Measurements from ENCODE around the gene MYH9. TPM values are rescaled to one million over a fixed set of nuclear protein-coding genes. Genes with fewer than 3 reads are reported as not detected.

MYH9 gene
- total RNA-seq, 2 donors from 2014 or later: 581 to 641 TPM

DNA sequence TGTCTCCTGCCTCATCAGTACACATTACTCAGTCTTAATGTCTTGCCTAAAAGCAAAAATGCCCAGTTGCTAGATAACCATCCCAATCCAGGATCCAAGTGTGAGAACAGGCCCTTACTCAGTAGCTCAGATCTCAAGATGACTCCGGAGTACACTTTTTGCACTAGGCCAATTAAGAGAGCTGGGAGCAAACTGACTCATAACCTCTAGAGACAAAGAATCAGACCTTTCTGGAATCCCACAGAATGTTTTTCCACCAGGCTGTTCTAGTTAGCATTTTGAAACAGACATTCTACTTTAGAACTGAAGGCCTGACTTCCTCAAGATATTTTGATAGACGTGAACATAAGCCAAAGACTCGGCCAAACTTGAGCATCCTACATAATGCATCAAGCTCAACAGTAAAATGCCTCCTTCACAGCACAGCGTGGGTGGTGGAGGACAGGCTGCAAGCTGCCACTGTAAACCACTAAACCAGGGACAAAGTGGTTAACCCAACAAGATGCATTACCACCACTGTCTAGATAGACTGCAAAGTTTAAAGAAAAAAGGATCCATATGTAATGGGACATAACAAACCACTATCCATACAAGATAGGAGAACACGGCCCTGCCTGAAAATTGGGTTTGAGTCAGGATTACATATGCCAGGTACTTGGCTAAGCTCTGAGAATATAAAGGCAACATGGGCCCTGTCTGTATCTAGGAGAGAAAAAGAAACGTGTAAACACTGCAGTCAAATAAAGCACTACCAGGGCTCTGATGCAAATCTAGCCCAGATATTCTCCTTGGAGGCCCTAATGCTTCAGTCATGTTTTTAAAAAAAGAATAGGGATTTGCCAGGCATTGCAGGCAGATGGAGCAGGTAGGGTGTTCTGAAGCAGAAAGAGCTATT is 48.3 kb downstream of the MYH9 start:
- ATAC-seq (no peak), DNase-seq (no peak)
- intact Hi-C loops (cut with DNase I, micrococcal nuclease): no loop called here

DNA sequence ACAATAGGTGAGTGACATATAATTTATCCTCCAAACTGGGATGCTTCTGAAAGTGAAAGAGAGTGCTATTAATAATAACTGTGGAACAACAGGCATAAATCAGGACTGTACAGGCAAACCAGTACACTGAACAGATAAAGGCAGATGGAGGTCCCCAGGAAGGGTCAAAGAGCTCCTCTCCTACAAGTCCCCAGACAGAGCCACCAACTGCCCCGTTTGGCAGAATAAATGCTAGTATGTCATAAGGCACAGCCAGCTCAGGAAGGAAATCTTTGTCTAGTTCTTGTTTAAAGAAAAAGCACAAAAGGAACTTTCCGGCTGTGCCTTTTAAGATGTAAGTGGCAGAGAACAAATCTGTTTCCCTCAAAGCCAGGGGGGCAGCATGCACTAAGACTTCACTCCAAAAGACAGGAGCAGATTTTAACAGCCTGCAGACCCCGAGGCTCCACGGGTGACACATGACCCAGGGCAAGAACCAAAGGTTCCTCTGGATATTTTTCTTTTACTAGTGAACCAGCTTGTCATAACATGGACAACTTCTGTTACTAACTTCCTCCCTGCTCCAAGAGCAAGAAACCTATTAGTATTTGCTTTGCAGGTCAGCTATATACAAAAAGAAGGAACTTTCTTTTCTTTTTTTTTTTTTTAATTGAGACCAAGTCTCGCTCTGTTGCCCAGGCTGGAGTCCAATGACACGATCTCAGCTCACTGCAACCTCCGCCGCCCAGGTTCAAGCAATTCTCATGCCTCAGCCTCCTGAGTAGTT is 50.2 kb downstream of the MYH9 start:
- intact Hi-C loops (cut with DNase I, micrococcal nuclease): no loop called here
- DNase-seq (no peak), ATAC-seq (no peak)

DNA sequence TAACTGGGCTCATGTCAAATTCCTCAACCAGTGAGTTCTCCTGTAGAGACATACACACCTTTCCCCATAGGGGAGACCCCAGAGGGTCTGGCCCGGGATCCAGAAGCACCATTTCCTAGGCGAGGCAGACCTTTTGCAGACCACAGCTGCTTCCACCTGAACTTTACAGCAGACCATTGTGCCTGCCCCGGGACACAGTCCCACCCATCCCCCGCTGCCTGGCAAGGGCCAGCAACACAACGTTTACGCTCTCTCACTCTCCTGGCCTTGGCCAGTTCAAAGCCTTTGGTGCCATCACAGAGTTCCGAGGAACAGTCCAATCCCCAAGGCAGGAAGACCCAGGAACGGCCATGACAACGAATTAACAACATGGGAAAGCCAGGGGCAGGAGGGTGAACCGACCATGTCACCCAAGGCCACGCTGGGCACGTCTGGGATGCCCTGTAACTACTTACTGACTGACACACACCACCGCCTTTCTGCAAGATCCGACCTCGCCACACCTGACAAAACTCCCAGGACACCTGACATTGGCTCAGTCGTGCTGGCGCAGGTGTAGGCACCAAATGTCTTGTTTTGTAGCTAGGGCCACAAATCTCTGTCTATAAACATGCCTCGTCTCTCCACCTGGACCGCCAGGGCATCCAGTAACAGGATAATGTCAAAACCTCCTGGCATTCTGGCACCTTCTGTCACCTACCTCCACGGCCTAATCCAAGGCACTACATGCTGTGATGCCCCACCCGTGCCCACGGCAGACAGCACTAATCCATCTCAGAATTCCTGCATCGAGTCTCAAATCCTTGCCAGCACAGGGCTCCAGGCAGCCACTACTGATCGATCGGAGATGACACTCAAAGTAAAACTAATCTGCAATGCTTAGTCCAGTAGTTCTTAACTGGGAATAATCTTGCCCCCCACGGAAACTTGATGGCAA is 51.3 kb downstream of the MYH9 start:
- ATAC-seq: no peak
- intact Hi-C loops (cut with DNase I, micrococcal nuclease): no loop called here
- no peak for DNase-seq

DNA sequence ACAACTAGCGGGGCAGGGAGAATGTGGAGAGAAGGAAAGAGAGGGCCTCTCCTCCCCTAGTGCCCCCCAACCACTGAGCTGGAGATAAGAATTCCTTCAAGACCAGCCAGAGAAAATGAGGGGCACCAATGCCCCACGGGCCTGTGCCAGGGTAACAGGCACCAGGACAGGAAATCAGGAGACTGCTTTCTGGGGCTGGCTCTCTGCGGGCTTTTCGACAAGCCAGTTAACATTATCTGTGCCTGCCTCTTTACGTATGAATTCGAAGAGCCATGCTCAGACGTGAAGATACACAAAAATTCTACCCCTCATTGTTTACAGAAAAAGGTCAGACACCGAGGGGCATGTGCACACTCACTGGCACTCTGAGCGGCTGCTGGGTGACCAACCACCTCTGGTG is 52.1 kb downstream of the MYH9 start:
- ATAC-seq (no peak), DNase-seq (no peak)
- intact Hi-C loops (cut with DNase I, micrococcal nuclease): no loop called here

DNA sequence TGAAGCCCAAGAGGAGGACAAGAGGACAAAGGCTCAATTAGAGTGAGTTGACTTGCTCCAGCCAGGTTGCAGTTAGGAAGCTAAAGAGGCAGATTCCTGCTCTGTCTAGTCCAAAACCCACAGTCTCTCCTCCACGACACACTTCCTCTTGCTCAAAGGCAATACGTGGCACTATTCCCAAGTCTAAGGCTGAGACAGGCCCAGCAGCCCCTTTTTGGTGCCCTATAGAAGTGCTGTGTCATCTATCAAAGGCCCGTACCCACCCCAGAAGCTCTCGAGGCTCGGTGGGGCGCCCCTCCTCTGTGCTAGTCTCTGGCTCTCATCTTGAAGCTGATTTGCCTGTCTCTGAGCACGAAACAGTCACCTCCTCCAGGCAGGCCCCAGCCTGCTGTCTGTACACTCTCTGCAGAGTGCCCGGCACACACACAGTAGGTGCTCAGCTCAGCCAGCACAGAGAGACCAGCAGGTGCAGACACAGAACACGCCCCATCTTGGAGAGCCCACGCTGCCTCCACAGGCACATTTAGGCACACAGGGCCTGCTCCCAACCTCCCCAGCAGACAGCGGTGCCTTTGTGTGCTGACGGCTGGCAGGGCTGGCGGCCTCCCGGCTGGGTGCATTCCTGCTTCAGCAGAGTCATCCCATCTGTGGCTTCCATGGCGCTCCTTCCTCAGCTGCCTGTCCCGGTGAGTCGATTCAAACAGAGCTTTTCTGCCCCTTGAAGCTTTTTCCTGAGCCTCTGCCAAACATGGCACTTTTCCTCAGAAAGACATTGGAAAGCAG is 52.8 kb downstream of the MYH9 start:
- DNase-seq: no peak
- intact Hi-C loops (cut with DNase I, micrococcal nuclease): no loop called here
- no peak for ATAC-seq

DNA sequence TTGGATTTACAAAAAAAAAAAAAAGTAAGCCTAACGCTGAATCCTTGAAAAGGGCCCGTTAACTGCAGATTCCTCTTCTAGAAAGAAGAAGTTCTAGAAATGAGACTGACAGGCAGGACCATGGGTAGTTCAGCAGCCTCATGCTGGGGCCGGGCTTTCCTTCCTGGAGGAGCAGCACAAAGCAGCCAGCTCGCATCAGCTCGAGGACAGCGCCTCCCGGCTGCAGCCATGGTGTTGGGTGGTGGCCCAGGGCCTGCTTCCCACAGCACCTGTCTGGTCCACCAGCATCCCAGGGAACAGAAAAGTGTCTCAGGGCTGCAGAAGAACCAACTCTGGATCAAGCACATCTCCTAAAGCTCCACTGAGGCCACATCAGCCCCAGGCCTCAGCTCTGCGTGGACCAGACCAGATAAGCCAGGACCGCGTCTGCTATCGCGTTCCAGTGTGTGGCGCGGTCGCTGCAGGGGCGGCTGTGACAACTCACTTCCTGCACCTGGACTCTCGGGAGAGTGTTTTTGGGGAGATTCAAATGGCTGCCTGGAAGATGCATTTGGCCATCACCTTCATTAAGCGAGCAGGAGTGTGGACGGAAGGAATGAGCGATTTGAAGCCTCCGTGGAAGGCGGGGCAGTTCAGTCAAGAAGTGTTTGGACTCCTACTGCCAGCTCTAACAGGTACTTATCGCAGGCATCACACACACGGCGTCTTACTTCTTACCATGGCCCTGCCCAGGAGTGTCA is 53.5 kb downstream of the MYH9 start:
- DNase-seq (peak in 1 of 2 donors; percentile 48), ATAC-seq (peak; percentile 12)
- intact Hi-C loops (cut with DNase I, micrococcal nuclease): no loop called here

DNA sequence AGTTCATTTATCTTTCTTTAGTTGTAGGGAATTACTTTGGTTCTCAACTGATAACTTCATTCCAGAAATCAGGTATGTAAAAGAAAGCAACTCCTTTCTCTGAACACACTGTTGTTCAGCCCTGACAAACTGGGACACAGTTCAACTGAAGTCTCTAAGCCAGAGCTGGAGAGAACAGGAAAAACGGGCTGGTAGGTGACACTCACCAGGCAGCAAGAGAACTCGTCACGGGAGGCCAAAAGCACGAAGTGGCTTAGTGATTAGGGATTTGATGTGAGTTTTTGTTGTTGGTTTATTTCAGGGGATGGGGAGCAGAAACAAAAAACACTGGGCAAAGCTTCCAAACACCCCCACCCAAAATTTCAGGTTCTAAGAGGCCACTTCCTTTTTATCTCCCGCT is 54.1 kb downstream of the MYH9 start:
- ATAC-seq (peak; percentile 27), DNase-seq (no peak)
- intact Hi-C loops (cut with DNase I, micrococcal nuclease): no loop called here

DNA sequence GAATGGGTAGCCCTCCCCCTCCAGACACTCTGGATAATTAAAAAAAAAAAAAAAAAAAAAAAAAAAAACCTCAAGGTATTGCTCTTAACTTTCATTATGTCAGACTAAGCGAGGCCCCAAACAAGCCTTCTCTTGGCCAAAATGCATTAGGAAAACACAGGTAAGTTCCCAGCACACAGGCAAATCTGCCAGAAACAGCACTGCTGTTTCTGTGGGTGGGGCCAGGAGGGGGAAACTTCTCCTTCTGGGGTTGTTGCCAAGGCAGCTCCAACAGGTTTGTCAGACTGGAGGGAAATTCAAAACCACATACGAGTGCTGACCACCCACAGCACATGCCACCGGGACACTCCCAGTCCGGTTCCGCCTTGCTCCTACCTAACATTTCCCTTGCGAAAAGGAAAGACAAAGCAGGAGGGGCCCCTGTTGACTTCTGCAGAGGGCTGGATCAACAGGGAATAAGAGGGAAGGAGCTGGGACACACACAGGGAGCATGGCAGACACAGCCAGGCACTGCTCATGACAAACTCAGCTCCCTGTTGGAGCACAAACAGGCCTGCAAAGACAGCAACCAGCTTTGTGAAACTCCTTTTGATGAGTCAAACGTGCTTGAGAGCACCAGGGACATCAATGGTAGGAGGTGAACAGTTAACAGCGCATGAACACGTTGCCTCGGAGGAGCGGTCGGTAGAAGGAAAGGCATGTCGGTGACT is 55.0 kb downstream of the MYH9 start:
- intact Hi-C loops (cut with DNase I, micrococcal nuclease): no loop called here
- peak; percentile 33 for ATAC-seq
- DNase-seq: peak; percentile 44 to 71

DNA sequence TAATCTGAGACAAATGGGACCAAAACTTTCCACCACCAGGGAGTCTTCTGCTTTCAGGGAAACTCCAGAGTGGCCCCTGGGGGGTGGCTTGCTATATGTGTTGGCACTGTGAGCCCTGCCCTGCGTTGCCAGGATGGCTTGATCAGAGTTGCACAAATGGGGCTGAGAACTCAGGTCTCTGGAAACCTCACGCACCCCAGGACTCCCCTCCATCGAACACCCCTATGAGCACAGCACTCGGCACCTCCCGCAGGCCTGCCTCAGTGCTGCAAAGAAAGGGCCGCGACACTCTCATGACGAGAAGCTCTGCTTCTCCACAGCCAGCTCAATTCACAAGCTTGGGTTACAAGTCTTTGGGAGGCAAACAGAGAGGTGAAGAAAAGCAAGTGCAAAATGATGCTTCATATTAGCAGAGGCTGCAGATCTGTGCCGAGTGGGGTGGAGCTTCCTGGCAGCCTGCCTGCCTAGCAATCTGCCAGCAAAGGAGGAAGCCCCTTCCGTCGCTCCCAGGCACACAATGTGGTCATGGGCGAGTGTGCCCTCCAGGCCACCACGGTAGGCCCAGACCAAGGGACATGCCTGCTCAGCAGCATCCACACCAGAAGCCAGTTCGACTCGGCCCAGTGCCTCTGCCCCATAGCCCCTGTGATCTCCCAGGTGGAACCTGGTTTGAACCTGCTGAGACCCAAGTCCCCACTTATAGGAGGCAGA is 55.7 kb downstream of the MYH9 start:
- intact Hi-C loops (cut with DNase I, micrococcal nuclease): no loop called here
- DNase-seq: peak; percentile 77 to 79

DNA sequence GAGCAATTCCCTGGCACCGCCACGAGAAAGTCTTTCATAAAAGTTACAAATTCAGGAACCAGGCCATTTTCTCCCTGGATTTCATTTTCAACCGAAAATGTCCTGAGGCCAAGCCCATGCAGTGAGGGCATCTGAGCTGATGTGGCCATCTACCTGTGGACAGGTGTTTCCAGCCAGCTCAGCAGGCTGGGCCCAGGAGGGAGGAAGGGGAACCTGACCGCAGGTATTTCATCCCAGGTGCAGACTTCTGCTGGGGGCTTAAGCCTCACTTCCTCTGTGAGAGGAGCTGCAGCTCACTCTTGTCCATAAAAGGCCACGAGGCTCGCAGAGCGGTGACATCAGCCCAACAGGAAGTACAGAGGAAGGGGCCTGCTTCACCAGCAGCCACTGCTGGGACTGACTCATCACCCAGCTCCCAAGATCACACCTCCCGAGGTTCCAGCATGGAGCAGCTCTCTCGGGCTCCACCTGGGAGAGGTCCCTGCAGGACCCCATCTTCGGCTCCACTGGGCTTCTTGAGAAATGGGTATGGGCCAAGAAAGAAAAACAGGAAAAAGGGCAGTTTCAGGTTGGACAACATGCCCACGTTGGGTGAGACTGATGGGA is 56.4 kb downstream of the MYH9 start:
- ATAC-seq: peak; percentile 55
- intact Hi-C loops (cut with DNase I, micrococcal nuclease): no loop called here

More for the DNA sequence above, 55.7 kb downstream of the MYH9 start:
- ATAC-seq: peak; percentile 36

DNA sequence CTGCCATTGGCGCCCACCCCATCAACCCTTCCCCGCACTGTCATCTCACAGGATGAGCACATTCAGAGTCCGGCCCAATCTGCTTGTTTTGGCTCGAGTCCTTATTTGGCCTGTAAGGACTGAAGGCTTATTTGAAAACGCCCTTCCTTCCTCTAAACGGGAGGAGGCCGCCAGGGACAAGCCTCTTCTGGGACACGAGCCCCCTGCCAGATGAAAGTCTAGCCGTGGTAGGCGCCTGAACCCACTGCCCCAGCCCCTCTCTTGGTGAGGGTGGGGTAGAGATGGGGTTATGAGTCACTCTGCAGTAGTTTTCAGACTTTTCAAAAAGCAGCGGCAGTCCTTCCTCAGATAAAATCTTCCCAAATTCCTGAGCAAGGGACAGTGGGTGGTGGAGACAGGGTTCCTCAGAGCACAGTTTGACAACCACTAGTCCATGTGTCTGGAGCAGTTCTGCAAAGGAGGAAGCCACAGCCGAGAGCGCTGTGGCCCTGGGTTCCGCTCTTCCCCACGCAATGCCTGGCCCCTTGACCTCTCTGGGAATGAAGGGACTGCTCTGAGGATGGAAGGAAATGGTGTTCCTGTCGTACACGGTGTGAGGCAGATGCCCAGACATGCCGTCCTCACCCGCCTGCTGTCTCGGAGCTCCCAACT is 57.0 kb downstream of the MYH9 start:
- DNase-seq (no peak), ATAC-seq (no peak)
- intact Hi-C loops (cut with DNase I, micrococcal nuclease): no loop called here

More for the DNA sequence above, 56.4 kb downstream of the MYH9 start:
- peak; percentile 72 to 90 for DNase-seq

DNA sequence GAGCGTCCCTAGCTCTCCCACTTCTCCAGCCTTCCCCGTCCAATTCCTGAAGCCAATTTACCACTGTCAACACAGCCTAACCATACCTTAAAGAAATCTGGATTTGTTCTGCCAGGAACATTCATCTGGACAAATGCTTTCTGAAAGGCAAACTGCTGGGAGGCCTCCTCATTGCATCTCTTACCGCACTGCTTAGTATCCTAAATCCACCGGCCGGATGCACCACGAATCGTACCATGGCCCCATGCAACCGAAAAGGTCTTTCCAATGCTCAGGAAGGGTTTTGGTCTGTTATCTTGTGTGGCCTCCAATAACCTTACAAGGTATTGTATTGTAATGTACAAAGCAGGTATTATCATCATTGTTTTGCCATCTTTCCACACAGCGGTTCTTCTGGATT is 57.6 kb downstream of the MYH9 start:
- intact Hi-C loops (cut with DNase I, micrococcal nuclease): no loop called here
- DNase-seq (no peak), ATAC-seq (no peak)

DNA sequence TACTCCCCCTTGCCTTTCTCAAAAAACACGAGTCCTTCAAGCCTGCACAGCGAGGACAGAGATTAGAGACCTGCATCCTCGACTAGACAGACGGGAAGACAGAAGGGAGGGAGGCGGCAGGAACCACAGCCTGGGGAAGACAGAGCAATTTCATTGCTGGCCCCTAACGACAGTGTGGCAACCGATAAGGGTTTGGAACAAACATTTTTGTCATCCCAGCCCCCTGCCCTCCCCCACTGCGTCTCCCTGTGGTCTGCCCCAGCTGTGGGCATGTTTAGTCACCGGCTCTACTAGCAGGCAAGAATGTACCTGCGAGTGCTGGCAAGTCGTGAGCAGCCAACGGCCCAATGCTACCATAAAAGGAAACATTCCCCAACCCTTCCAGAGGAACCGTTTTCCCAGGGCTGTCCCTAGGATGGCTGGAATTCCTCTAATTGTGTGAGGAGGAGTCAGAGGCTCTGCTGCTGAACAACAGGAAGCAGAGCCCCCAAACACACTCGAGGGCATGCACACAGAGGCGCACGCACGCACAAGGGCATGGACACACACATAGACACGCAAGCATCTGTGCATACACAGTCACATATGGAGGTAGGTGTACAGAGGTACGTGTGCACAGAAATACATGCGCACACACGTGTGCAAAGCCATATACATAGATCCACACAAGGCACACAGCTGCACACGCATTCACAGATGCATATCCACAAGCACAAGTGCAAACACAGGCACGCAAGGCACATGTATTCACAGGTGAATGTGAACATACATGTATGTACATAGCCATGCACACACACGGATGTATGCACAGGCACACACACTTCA is 58.3 kb downstream of the MYH9 start:
- DNase-seq (peak; percentile 48 to 60), ATAC-seq (peak; percentile 6)
- intact Hi-C loops (cut with DNase I, micrococcal nuclease): no loop called here

DNA sequence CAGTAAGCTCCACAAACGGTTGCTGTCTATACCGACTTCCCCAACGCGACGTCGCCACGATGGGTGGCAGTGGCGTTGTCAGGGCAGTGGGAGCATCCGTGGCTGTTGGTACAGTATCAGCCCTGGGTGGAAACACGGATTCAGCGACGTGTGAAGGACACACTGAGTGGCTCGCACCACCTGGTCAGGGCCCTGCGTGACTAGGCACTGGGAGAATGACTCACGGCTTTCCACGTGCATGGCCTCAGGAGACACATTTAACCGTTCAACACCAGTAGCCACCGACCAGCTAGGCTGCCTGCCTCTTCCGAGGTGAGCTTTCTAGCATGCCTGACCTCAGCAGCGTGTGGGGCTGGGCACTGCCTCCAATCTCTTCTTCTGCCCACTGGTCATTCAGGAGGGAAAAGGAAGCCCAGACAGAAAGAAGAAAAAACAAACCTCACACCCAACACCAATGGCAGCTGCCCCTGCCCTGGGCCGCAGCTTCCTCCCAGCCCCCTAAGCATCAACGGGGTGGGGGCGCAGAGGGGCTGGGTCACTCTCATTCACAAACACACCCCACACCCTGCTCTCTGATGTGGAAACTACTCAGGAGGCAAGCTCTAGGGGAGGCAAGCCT is 59.0 kb downstream of the MYH9 start:
- DNase-seq: peak; percentile 47 to 66
- intact Hi-C loops (cut with DNase I, micrococcal nuclease): no loop called here
- ATAC-seq: peak; percentile 13

Data from left colon (tissue), 2 donors.